Panc1 (cell line): ENCODE data around the gene INSYN2B. TPM values are rescaled to one million over a fixed set of nuclear protein-coding genes. Genes with fewer than 3 reads are reported as not detected.

Source experiments
- ATAC-seq: fragments of 200-7000 bp; cut with Tn5 transposase; 2 replicates; pipeline ENCODE4 v1.9.1; 2020; ENCODE audit warnings: mild to moderate bottlenecking, moderate library complexity
- BruUV-seq: library from RNA; stranded (reverse); fragments of 400-500 nt; replicated peaks from 2 replicates; lab custom pipeline; 2021; lab: Mats Ljungman, UMichigan
- CTCF ChIA-PET: fragments of 300-600 bp; sonication (Branson Sonifier 250); formaldehyde crosslinking; loops from one replicate; lab custom pipeline; 2022; ENCODE audit warnings: antibody characterized with exemption; lab: Charles Lee
- POLR2A ChIA-PET: fragments of 300-600 bp; sonication (Branson Sonifier 250); formaldehyde crosslinking; loops from one replicate; lab custom pipeline; 2022; ENCODE audit warnings: antibody characterized with exemption; lab: Charles Lee
- DNase-seq: peaks from one replicate; pipeline ENCODE4 v3.0.0-alpha.2; 2010; ENCODE audit warnings: low read depth, low spot score
- H3K27ac ChIP-seq: 2 replicates; pipeline ENCODE4 v1.5.1; 2011; ENCODE audit warnings: mild to moderate bottlenecking, low read length, inconsistent platforms
- H3K27me3 ChIP-seq: fragments of 200-500 bp; sonication (Bioruptor generic); 2 replicates; pipeline ENCODE4 v1.6.0; 2014; ENCODE audit warnings: low read length, inconsistent platforms; ENCODE audit not compliant: control insufficient read depth, insufficient read depth
- H3K36me3 ChIP-seq: fragments of 200-500 bp; sonication (Bioruptor generic); 2 replicates; pipeline ENCODE4 v1.5.1; 2014; ENCODE audit warnings: inconsistent platforms, mild to moderate bottlenecking, low read length, moderate library complexity; ENCODE audit not compliant: control insufficient read depth, insufficient read depth
- H3K4me1 ChIP-seq: 2 replicates; pipeline ENCODE4 v1.5.1; 2011; ENCODE audit warnings: inconsistent platforms, mild to moderate bottlenecking, low read length, moderate library complexity; ENCODE audit not compliant: control insufficient read depth, insufficient read depth
- H3K4me3 ChIP-seq, 2 experiments: 2 replicates each; pipeline ENCODE4 v1.5.1; 2011 to 2012; ENCODE audit warnings: low read depth in 2 of 2, low read length in 2 of 2, mild to moderate bottlenecking in 2 of 2, inconsistent platforms in 1 of 2, moderate library complexity in 1 of 2
- H3K9me3 ChIP-seq: fragments of 200-500 bp; sonication (Bioruptor generic); 2 replicates; pipeline ENCODE4 v1.5.1; 2014; ENCODE audit warnings: low read depth, mild to moderate bottlenecking, inconsistent platforms, low read length, moderate library complexity; ENCODE audit not compliant: control insufficient read depth, insufficient read depth
- POLR2AphosphoS5 ChIP-seq: IDR thresholded peaks from 2 replicates; pipeline ENCODE4 v1.6.1; 2012; ENCODE audit warnings: mild to moderate bottlenecking, low read depth, low read length, moderate library complexity
- SIN3A ChIP-seq: IDR thresholded peaks from 2 replicates; pipeline ENCODE4 v1.6.1; 2012; ENCODE audit warnings: low read depth, mild to moderate bottlenecking, low read length, moderate library complexity, borderline replicate concordance; ENCODE audit not compliant: insufficient read depth
- TCF7L2 ChIP-seq: IDR thresholded peaks from 2 replicates; pipeline ENCODE4 v1.6.1; 2011; ENCODE audit warnings: mild to moderate bottlenecking, low read depth, low read length, inconsistent platforms
- in situ Hi-C: cut with HindIII; loops from 2 replicates; pipeline ENCODE4 v1.10.0; 2016; ENCODE audit warnings: low sequenced_read_pairs, low pct_unique_long_range_greater_than_20kb
- intact Hi-C: fragments of 100-400 bp; cut with micrococcal nuclease; formaldehyde crosslinking; loops from one replicate; pipeline ENCODE4 v1.10.0; 2022; ENCODE audit not compliant: unreplicated experiment
- total RNA-seq: library from RNA; stranded (reverse); gene quantifications from one replicate; pipeline ENCODE4 v1.2.1, GENCODE V29; 2021; ENCODE audit not compliant: unreplicated experiment
- TF ChIP-seq, protein P1 (sequence below): fragments of 450-650 bp; IDR thresholded peaks from 2 replicates; pipeline ENCODE4 v1.5.1; 2017; ENCODE audit warnings: mild to moderate bottlenecking
- TF ChIP-seq, protein P2 (sequence below), 2 experiments: IDR thresholded peaks; 2 replicates each; pipeline ENCODE4 v1.6.1; 2011 to 2012; ENCODE audit warnings: low read depth in 2 of 2, control low read depth in 1 of 2, low read length in 1 of 2, mild to moderate bottlenecking in 1 of 2, moderate library complexity in 1 of 2; ENCODE audit not compliant: insufficient read depth in 1 of 2

The INSYN2B gene
- total RNA-seq, 1 experiment from 2014 or later, result 0.28 TPM

DNA sequence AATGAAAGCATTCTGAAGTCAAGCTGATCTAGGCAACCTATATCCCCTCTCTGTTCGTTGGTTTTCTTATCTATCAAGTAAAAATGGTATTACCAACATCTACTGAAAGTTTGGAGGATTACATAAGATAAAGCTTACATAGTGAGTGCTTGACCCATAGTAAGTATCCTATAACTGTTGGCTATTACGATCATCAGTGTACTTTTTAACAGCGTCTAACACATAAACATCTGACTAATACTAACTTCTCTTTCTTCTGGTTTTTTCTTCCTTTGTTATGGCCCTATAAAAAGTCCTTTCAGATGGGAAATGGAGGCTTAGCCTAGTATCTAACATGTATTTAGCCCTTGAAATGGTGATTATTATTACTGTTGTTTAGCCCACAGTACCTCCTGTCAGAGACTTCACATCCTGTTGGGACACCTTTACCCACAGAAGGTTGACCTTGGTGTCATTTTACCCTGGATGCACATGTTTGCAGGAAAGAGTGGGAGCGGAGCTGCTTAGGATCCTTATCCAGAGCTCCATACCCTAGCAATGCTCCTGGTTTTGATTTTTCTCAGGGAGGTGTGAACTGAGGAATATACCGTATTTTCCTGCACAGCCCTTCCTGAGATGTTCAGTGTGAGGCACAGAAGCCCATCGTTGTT lies 6.0 kb downstream of the INSYN2B start:
- Histone ChIP-seq H3K4me1 (no peaks in the 10 kb centered on the region), H3K9me3 (no peaks in the 10 kb centered on the region), H3K27ac (no peak overlapping the region), H3K36me3 (no peaks in the 10 kb centered on the region), H3K4me3 (no peak overlapping the region), H3K27me3 (no peaks in the 10 kb centered on the region)
- CTCF ChIA-PET, result no interaction called here
- intact Hi-C loops, result no loop called here
- no peak for DNase-seq
- TF ChIP-seq TCF7L2 (no peak), POLR2AphosphoS5 (no peak), SIN3A (no peak)
- TF ChIP-seq, protein P1, sequence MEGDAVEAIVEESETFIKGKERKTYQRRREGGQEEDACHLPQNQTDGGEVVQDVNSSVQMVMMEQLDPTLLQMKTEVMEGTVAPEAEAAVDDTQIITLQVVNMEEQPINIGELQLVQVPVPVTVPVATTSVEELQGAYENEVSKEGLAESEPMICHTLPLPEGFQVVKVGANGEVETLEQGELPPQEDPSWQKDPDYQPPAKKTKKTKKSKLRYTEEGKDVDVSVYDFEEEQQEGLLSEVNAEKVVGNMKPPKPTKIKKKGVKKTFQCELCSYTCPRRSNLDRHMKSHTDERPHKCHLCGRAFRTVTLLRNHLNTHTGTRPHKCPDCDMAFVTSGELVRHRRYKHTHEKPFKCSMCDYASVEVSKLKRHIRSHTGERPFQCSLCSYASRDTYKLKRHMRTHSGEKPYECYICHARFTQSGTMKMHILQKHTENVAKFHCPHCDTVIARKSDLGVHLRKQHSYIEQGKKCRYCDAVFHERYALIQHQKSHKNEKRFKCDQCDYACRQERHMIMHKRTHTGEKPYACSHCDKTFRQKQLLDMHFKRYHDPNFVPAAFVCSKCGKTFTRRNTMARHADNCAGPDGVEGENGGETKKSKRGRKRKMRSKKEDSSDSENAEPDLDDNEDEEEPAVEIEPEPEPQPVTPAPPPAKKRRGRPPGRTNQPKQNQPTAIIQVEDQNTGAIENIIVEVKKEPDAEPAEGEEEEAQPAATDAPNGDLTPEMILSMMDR, result no peak
- TF ChIP-seq, protein P2, sequence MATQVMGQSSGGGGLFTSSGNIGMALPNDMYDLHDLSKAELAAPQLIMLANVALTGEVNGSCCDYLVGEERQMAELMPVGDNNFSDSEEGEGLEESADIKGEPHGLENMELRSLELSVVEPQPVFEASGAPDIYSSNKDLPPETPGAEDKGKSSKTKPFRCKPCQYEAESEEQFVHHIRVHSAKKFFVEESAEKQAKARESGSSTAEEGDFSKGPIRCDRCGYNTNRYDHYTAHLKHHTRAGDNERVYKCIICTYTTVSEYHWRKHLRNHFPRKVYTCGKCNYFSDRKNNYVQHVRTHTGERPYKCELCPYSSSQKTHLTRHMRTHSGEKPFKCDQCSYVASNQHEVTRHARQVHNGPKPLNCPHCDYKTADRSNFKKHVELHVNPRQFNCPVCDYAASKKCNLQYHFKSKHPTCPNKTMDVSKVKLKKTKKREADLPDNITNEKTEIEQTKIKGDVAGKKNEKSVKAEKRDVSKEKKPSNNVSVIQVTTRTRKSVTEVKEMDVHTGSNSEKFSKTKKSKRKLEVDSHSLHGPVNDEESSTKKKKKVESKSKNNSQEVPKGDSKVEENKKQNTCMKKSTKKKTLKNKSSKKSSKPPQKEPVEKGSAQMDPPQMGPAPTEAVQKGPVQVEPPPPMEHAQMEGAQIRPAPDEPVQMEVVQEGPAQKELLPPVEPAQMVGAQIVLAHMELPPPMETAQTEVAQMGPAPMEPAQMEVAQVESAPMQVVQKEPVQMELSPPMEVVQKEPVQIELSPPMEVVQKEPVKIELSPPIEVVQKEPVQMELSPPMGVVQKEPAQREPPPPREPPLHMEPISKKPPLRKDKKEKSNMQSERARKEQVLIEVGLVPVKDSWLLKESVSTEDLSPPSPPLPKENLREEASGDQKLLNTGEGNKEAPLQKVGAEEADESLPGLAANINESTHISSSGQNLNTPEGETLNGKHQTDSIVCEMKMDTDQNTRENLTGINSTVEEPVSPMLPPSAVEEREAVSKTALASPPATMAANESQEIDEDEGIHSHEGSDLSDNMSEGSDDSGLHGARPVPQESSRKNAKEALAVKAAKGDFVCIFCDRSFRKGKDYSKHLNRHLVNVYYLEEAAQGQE (IDR thresholded peaks at IDR 0.05; ENCODE audit: insufficient read depth in 1 of 2, low read depth in 2 of 2, low read length in 1 of 2), result no peak
- POLR2A ChIA-PET, result no interaction called here
- BruUV-seq, result no TSS peak
- in situ Hi-C loops, result no loop called here
- ATAC-seq, result no peak

DNA sequence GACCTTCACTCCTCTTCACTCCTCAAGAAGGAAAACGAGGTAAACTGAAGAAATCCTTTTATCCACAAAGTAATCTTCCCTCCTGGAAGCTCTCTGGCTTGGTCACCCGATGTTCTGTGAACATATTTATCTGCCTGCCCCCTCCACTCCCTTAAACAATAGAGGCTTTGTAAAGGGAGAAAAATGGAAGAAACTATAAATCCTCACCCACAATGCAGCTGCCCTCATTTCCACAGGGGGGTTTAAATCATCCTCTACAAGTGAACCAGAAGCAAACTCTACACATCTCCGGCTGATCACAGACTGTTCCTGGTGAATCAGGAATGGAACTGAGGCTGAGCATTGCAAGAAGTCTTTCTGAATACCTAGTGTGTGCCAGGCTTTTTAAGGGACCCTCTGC lies 7.2 kb downstream of the INSYN2B start:
- H3K4me1 ChIP-seq, result no peaks in the 10 kb centered on the region
- no TSS peak for BruUV-seq
- DNase-seq, result no peak

More for the DNA sequence above, 7.2 kb downstream of the INSYN2B start:
- Histone ChIP-seq H3K27ac (no peak overlapping the region), H3K9me3 (no peaks in the 10 kb centered on the region), H3K4me3 (no peak overlapping the region), H3K27me3 (no peaks in the 10 kb centered on the region), H3K36me3 (no peaks in the 10 kb centered on the region)
- intact Hi-C loops, result no loop called here
- ChIA-PET POLR2A (no interaction called here), CTCF (no interaction called here)
- in situ Hi-C loops, result no loop called here
- ATAC-seq, result no peak
- no peak for TF ChIP-seq SIN3A
- TF ChIP-seq POLR2AphosphoS5, result no peak
- TF ChIP-seq, protein P2 (IDR thresholded peaks at IDR 0.05; ENCODE audit: insufficient read depth in 1 of 2, low read depth in 2 of 2, low read length in 1 of 2), result no peak
- TF ChIP-seq, protein P1, result no peak
- no peak for TF ChIP-seq TCF7L2
